Measurements from ENCODE around the gene SMARCAD1.

SMARCAD1 gene

DNA sequence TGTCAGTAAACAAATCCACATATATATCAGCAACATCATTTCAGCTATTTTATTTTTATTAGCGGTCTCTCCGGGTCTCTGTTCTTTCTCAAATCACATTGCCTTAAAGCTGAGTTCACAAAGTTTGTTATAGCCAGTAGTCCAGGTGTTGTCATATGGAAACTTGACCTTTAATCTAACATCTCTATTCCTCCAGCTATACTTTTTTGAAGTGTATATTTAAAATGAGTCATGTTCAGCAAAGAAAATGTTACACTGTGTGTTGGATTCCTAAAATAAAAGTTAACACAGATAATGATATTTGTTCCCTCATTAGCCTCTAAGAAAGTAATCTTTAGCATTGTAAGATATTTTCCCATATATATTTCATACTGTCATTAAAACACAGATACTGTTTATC, 63.6 kb downstream of the SMARCAD1 start (continued):
- no peak for TF ChIP-seq ZNF302 (tag by site-specific recombination; IDR thresholded peaks at IDR 0.05; ENCODE audit: low read depth)
- no peak for TF ChIP-seq SCRT2 (tag by site-specific recombination; IDR thresholded peaks at IDR 0.05)
- no peak for TF ChIP-seq ZNF558 (tag by site-specific recombination; IDR thresholded peaks at IDR 0.05)
- no peak for TF ChIP-seq ZNF585B (tag by site-specific recombination; IDR thresholded peaks at IDR 0.05)

DNA sequence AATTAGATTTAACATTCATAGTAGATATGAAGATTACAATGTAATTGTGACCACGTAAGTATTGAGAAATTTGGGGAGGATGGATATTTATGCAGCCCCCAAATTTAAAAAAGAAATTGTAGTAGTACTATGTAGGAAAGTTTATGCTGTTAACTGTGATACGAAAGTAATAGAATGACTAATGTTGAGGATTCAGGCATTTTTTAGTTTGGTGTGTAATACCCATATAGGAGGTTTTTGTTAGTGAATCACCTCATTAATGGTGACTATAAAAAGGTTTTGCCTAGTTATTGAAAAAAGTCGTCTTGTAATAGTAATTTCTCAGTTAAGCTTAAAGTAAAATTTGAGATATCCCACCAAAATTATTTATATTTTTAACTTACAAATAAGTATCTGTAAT, 67.2 kb downstream of the SMARCAD1 start:
- no peak overlapping the region for H3K27ac ChIP-seq (ENCODE audit: extremely low read depth, low read depth, low read length)
- H3K36me3 ChIP-seq (ENCODE audit: control insufficient read depth in 2 of 2, insufficient read depth in 1 of 2, low read length in 2 of 2) = peaks cover 8 to 71% of the 10 kb centered on the region in 2 experiments
- H3K9me3 ChIP-seq (ENCODE audit: control insufficient read depth, insufficient read depth, low read depth, low read length) = no peaks in the 10 kb centered on the region
- H3K4me1 ChIP-seq (ENCODE audit: control insufficient read depth, insufficient read depth, low read length) = no peaks in the 10 kb centered on the region
- CTCF ChIA-PET = no interaction called here
- TF ChIP-seq, protein P1, sequence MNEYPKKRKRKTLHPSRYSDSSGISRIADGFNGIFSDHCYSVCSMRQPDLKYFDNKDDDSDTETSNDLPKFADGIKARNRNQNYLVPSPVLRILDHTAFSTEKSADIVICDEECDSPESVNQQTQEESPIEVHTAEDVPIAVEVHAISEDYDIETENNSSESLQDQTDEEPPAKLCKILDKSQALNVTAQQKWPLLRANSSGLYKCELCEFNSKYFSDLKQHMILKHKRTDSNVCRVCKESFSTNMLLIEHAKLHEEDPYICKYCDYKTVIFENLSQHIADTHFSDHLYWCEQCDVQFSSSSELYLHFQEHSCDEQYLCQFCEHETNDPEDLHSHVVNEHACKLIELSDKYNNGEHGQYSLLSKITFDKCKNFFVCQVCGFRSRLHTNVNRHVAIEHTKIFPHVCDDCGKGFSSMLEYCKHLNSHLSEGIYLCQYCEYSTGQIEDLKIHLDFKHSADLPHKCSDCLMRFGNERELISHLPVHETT (tag by site-specific recombination; IDR thresholded peaks at IDR 0.05) = no peak
- TF ChIP-seq, protein P2, sequence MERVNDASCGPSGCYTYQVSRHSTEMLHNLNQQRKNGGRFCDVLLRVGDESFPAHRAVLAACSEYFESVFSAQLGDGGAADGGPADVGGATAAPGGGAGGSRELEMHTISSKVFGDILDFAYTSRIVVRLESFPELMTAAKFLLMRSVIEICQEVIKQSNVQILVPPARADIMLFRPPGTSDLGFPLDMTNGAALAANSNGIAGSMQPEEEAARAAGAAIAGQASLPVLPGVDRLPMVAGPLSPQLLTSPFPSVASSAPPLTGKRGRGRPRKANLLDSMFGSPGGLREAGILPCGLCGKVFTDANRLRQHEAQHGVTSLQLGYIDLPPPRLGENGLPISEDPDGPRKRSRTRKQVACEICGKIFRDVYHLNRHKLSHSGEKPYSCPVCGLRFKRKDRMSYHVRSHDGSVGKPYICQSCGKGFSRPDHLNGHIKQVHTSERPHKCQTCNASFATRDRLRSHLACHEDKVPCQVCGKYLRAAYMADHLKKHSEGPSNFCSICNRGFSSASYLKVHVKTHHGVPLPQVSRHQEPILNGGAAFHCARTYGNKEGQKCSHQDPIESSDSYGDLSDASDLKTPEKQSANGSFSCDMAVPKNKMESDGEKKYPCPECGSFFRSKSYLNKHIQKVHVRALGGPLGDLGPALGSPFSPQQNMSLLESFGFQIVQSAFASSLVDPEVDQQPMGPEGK (tag by site-specific recombination; IDR thresholded peaks at IDR 0.05) = no peak
- TF ChIP-seq ZNF585B (tag by site-specific recombination; IDR thresholded peaks at IDR 0.05) (no peak), ZNF596 (tag by site-specific recombination; IDR thresholded peaks at IDR 0.05) (no peak), MYNN (tag by site-specific recombination; IDR thresholded peaks at IDR 0.05; ENCODE audit: borderline replicate concordance) (no peak), ZSCAN30 (tag by site-specific recombination; IDR thresholded peaks at IDR 0.05) (no peak), ZFP69B (tag by site-specific recombination; IDR thresholded peaks at IDR 0.05) (no peak), ZNF658 (tag by site-specific recombination; IDR thresholded peaks at IDR 0.05) (no peak), ZNF560 (tag by site-specific recombination; IDR thresholded peaks at IDR 0.05; ENCODE audit: borderline replicate concordance) (no peak)
- H3K4me3 ChIP-seq (ENCODE audit: low read depth, low read length) = no peak overlapping the region
- POLR2A ChIA-PET = no interaction called here

DNA sequence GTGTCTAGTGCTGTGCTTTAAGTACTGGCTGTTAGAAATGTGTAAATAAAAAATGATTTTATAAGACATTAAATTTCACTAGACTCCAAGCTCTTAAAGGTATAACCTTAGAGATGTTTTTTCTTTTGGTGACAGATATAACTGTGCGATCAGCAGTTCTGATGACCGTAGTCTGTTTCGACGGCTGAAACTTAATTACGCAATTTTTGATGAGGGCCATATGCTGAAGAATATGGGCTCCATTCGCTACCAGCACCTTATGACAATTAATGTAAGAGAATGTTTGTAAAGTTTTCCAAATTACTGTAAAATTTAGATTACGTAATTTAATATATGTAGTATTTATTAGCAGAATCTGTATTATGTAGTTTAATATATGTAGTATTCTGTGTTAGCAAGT, 68.5 kb downstream of the SMARCAD1 start:
- H3K36me3 ChIP-seq (ENCODE audit: control insufficient read depth in 2 of 2, insufficient read depth in 1 of 2, low read length in 2 of 2) = peaks cover 9 to 71% of the 10 kb centered on the region in 2 experiments
- CTCF ChIA-PET = interaction anchor here (0.6 kb wide), 1 partner anchor 179 kb away, joined by 4 read pairs; no protein-coding TSS in a partner anchor

DNA sequence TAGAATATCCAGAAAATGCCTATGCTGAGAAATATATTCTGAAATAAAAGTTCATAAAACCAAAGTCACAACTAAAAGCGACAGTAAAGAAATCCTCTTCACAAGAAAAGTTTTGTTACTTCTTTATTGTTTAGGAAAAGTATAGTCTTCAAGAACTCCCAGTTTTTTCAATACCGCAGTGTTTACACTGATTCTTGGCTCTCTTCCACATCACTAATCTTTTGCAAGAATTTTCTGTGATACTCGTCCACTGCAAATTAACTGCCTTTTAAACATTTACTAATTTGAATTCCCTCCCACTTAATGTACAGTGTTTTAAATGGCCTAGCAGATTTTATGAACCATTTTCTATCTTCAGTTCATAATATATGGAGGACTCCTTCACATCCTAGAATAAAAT, 69.9 kb downstream of the SMARCAD1 start:
- no peak overlapping the region for H3K27ac ChIP-seq (ENCODE audit: extremely low read depth, low read depth, low read length)
- H3K4me3 ChIP-seq (ENCODE audit: low read depth, low read length) = no peak overlapping the region
- H3K4me1 ChIP-seq (ENCODE audit: control insufficient read depth, insufficient read depth, low read length) = no peaks in the 10 kb centered on the region
- H3K36me3 ChIP-seq (ENCODE audit: control insufficient read depth in 2 of 2, insufficient read depth in 1 of 2, low read length in 2 of 2) = peaks cover 15 to 69% of the 10 kb centered on the region in 2 experiments
- ChIA-PET POLR2A (no interaction called here), CTCF (no interaction called here)
- no peaks in the 10 kb centered on the region for H3K9me3 ChIP-seq (ENCODE audit: control insufficient read depth, insufficient read depth, low read depth, low read length)
- TF ChIP-seq PRDM1 (tag by site-specific recombination; IDR thresholded peaks at IDR 0.05) = no peak
- TF ChIP-seq ZNF416 (tag by site-specific recombination; IDR thresholded peaks at IDR 0.05) = no peak
- no peak for TF ChIP-seq ZNF777 (tag by site-specific recombination; IDR thresholded peaks at IDR 0.05; ENCODE audit: borderline replicate concordance)
- TF ChIP-seq ZNF112 (tag by site-specific recombination; IDR thresholded peaks at IDR 0.05) = no peak
- TF ChIP-seq, protein P3, sequence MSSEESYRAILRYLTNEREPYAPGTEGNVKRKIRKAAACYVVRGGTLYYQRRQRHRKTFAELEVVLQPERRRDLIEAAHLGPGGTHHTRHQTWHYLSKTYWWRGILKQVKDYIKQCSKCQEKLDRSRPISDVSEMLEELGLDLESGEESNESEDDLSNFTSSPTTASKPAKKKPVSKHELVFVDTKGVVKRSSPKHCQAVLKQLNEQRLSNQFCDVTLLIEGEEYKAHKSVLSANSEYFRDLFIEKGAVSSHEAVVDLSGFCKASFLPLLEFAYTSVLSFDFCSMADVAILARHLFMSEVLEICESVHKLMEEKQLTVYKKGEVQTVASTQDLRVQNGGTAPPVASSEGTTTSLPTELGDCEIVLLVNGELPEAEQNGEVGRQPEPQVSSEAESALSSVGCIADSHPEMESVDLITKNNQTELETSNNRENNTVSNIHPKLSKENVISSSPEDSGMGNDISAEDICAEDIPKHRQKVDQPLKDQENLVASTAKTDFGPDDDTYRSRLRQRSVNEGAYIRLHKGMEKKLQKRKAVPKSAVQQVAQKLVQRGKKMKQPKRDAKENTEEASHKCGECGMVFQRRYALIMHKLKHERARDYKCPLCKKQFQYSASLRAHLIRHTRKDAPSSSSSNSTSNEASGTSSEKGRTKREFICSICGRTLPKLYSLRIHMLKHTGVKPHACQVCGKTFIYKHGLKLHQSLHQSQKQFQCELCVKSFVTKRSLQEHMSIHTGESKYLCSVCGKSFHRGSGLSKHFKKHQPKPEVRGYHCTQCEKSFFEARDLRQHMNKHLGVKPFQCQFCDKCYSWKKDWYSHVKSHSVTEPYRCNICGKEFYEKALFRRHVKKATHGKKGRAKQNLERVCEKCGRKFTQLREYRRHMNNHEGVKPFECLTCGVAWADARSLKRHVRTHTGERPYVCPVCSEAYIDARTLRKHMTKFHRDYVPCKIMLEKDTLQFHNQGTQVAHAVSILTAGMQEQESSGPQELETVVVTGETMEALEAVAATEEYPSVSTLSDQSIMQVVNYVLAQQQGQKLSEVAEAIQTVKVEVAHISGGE (tag by site-specific recombination; conservative IDR thresholded peaks at IDR 0.05; ENCODE audit: low read depth) = no peak
- TF ChIP-seq ZBTB21 (tag by site-specific recombination; IDR thresholded peaks at IDR 0.05) = no peak
- no peak for TF ChIP-seq ZNF274 (IDR thresholded peaks at IDR 0.05; ENCODE audit: low read length)
- no peak for TF ChIP-seq ZNF274 (tag by site-specific recombination; IDR thresholded peaks at IDR 0.05; ENCODE audit: borderline replicate concordance)
- no peak for TF ChIP-seq ZNF624 (tag by site-specific recombination; IDR thresholded peaks at IDR 0.05)
- TF ChIP-seq ZNF530 (tag by site-specific recombination; IDR thresholded peaks at IDR 0.05; ENCODE audit: low read depth) = no peak
- no peak for TF ChIP-seq ZNF175 (tag by site-specific recombination; IDR thresholded peaks at IDR 0.05)
- no peak for TF ChIP-seq ZNF544 (tag by site-specific recombination; IDR thresholded peaks at IDR 0.05)

More for the DNA sequence above, 68.5 kb downstream of the SMARCAD1 start:
- Histone ChIP-seq H3K4me1 (ENCODE audit: control insufficient read depth, insufficient read depth, low read length) (no peaks in the 10 kb centered on the region), H3K4me3 (ENCODE audit: low read depth, low read length) (no peak overlapping the region), H3K9me3 (ENCODE audit: control insufficient read depth, insufficient read depth, low read depth, low read length) (no peaks in the 10 kb centered on the region), H3K27ac (ENCODE audit: extremely low read depth, low read depth, low read length) (no peak overlapping the region)
- POLR2A ChIA-PET = no interaction called here
- TF ChIP-seq ZXDB (tag by site-specific recombination; IDR thresholded peaks at IDR 0.05) (no peak), ZNF670 (tag by site-specific recombination; IDR thresholded peaks at IDR 0.05; ENCODE audit: low read depth) (no peak), ZNF175 (tag by site-specific recombination; IDR thresholded peaks at IDR 0.05) (no peak), GLIS2 (tag by site-specific recombination; IDR thresholded peaks at IDR 0.05) (no peak), PRDM1 (tag by site-specific recombination; IDR thresholded peaks at IDR 0.05) (no peak)
